ENCODE data around the gene HS3ST3A1.

DNA sequence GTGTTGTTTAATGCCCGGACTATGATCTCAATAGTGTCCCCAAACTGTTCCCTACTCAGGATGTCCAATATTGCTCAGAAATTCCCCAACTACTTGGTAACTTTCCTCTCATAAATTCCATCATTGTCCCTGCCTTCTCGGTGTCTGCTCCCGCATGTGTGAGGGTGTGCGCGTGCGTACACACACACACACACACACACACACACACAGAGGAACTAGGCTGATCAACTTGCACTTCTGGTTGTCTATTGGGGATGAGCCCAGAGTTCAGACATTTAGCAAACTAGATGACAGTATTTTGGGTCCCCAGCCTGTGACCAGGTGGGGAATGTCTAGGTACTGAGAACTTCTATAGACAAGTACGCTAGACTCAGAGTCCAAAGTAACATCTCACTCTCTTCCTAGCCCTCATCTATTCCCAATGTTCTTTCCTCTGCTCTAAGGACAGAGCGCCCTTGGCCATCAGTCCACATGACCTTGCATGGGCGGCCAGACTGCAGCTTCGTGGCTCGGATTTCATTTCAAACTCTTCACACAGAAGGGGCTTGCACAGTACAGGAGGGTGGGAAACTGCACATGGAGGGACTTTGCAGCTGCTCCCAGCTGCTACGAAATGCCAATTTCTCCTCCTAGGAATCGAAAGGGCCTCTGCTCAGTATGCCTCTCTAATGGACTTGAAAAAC lies 5.3 kb downstream of the HS3ST3A1 start:
- TF ChIP-seq, protein P1, sequence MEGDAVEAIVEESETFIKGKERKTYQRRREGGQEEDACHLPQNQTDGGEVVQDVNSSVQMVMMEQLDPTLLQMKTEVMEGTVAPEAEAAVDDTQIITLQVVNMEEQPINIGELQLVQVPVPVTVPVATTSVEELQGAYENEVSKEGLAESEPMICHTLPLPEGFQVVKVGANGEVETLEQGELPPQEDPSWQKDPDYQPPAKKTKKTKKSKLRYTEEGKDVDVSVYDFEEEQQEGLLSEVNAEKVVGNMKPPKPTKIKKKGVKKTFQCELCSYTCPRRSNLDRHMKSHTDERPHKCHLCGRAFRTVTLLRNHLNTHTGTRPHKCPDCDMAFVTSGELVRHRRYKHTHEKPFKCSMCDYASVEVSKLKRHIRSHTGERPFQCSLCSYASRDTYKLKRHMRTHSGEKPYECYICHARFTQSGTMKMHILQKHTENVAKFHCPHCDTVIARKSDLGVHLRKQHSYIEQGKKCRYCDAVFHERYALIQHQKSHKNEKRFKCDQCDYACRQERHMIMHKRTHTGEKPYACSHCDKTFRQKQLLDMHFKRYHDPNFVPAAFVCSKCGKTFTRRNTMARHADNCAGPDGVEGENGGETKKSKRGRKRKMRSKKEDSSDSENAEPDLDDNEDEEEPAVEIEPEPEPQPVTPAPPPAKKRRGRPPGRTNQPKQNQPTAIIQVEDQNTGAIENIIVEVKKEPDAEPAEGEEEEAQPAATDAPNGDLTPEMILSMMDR (IDR thresholded peaks at IDR 0.05): no peak
- TF ChIP-seq POLR2A (IDR thresholded peaks at IDR 0.05): no peak
